CD8-positive, alpha-beta memory T cell (primary cell): ENCODE data around the gene MYO1D. TPM values are rescaled to one million over a fixed set of nuclear protein-coding genes. Genes with fewer than 3 reads are reported as not detected.
A peak's percentile ranks its signal among the peaks of the same experiment; 100 is the strongest.

ENCODE experiments used
- CTCF ChIA-PET: fragments of 350-600 bp; sonication (Branson Sonifier 250); formaldehyde crosslinking; loops from one replicate; lab custom pipeline; 2021; ENCODE audit warnings: antibody characterized with exemption; lab: Charles Lee
- POLR2A ChIA-PET: fragments of 350-600 bp; sonication (Branson Sonifier 250); formaldehyde crosslinking; loops from one replicate; lab custom pipeline; 2021; ENCODE audit warnings: antibody characterized with exemption; lab: Charles Lee
- DNase-seq, 5 donors: peaks; one replicate each; pipeline versions ENCODE4 v3.0.0 to v3.0.0-alpha.2; 2020 to 2022; ENCODE audit warnings: mixed read lengths in 1 of 5
- H3K27ac ChIP-seq: one replicate; pipeline ENCODE4 v1.7.0; 2013; ENCODE audit warnings: low read depth, mild to moderate bottlenecking, low read length, moderate library complexity
- H3K27me3 ChIP-seq: 2 replicates; pipeline ENCODE4 v1.7.0; 2013; ENCODE audit warnings: low read length, mild to moderate bottlenecking; ENCODE audit not compliant: insufficient read depth, poor library complexity, severe bottlenecking
- H3K36me3 ChIP-seq: 2 replicates; pipeline ENCODE4 v1.7.0; 2013; ENCODE audit warnings: mild to moderate bottlenecking, low read length, moderate library complexity; ENCODE audit not compliant: insufficient read depth
- H3K4me1 ChIP-seq: 2 replicates; pipeline ENCODE4 v1.7.0; 2013; ENCODE audit warnings: mild to moderate bottlenecking, low read length, moderate library complexity; ENCODE audit not compliant: insufficient read depth
- H3K4me3 ChIP-seq: 2 replicates; pipeline ENCODE4 v1.7.0; 2013; ENCODE audit warnings: mild to moderate bottlenecking, low read length
- H3K9me3 ChIP-seq: 2 replicates; pipeline ENCODE4 v1.7.0; 2013; ENCODE audit warnings: mild to moderate bottlenecking, low read length
- H3K27ac Mint-ChIP-seq, 8 donors: one replicate each; pipeline ENCODE4 v1.8.0; 2020 to 2021; ENCODE audit warnings: mixed read lengths in 8 of 8, mild to moderate bottlenecking in 6 of 8, inconsistent platforms in 3 of 8, moderate library complexity in 3 of 8
- H3K27me3 Mint-ChIP-seq, 2 donors: one replicate each; pipeline ENCODE4 v1.8.0; 2020 to 2021; ENCODE audit warnings: mixed read lengths in 2 of 2, mild to moderate bottlenecking in 1 of 2, moderate library complexity in 1 of 2
- H3K36me3 Mint-ChIP-seq, 3 donors: one replicate each; pipeline ENCODE4 v1.8.0; 2020 to 2021; ENCODE audit warnings: mixed read lengths in 3 of 3, inconsistent platforms in 1 of 3, mild to moderate bottlenecking in 1 of 3
- H3K4me1 Mint-ChIP-seq, 3 donors: one replicate each; pipeline ENCODE4 v1.8.0; 2020 to 2021; ENCODE audit warnings: mixed read lengths in 3 of 3, inconsistent platforms in 1 of 3, mild to moderate bottlenecking in 1 of 3
- H3K4me3 Mint-ChIP-seq, 7 donors: one replicate each; pipeline ENCODE4 v1.8.0; 2020 to 2021; ENCODE audit warnings: mixed read lengths in 7 of 7, mild to moderate bottlenecking in 6 of 7, moderate library complexity in 4 of 7, inconsistent platforms in 2 of 7
- H3K9me3 Mint-ChIP-seq, 5 donors: one replicate each; pipeline ENCODE4 v1.8.0; 2020 to 2022; ENCODE audit warnings: mixed read lengths in 5 of 5, mild to moderate bottlenecking in 3 of 5, moderate library complexity in 2 of 5, inconsistent platforms in 1 of 5
- polyA plus RNA-seq: library from polyadenylated mRNA; unstranded; fragments of 300-500 nt; fragmentation: Illumina TruSeq; gene quantifications from one replicate; pipeline ENCODE4 v1.2.3, GENCODE V29; 2021
- total RNA-seq, 2 experiments: library from RNA; stranded (reverse); gene quantifications; one replicate each; pipeline ENCODE4 v1.2.3, GENCODE V29; 2021

The MYO1D gene
- total and polyA plus RNA-seq, 3 experiments from 2014 or later, result 9.0 to 15.8 (median 11.5) TPM

GRCh38 chr17:32486701-32487472, 390.0 kb downstream of the MYO1D start, which contains the start of gene CDK5R1:
TSS of gene CDK5R1 (plus strand) at chr17:32486993. CDS start at chr17:32487621, 628 bp downstream.
- Histone ChIP-seq H3K36me3 (no peaks in the 10 kb centered on the region), H3K9me3 (no peaks in the 10 kb centered on the region), H3K27me3 (no peaks in the 10 kb centered on the region), H3K4me3 (peak within 1 kb of the TSS; percentile 79), H3K4me1 (peaks cover 47% of the 10 kb centered on the region), H3K27ac (peak within 1 kb of the TSS; percentile 24)
- Mint-ChIP-seq H3K36me3 (peaks cover 0 to 32% (median 0%) of the 10 kb centered on the region in 3 donors), H3K9me3 (no peaks in the 10 kb centered on the region), H3K27me3 (peaks cover 0 to 3% of the 10 kb centered on the region in 2 donors), H3K27ac (peak within 1 kb of the TSS; percentile 50 to 92 (median 80)), H3K4me3 (peak within 1 kb of the TSS; percentile 87 to 94 (median 92)), H3K4me1 (peaks cover 40 to 48% (median 45%) of the 10 kb centered on the region in 3 donors)
- ChIA-PET POLR2A (interaction anchor here (0.9 to 1.6 kb wide), 7 partner anchors 18 to 389 kb away, joined by 3 to 23 read pairs (median 3); no protein-coding TSS in a partner anchor), CTCF (interaction anchor here (0.9 to 6.7 kb wide), 6 partner anchors 10 to 390 kb away, joined by 3 to 44 read pairs (median 4); partner anchors contain the start of gene MYO1D)
- DNase-seq, result peak; percentile 66 to 79 (median 76)

GRCh38 chr17:32486111-32486700, 390.7 kb downstream of the MYO1D start:
- H3K9me3 ChIP-seq, result no peaks in the 10 kb centered on the region
- no peaks in the 10 kb centered on the region for H3K27me3 ChIP-seq
- H3K4me3 ChIP-seq, result no peak overlapping the region
- H3K36me3 ChIP-seq, result peaks cover 5% of the 10 kb centered on the region
- ChIA-PET POLR2A (interaction anchor here (0.9 to 1.6 kb wide), 3 partner anchors 23 to 34 kb away, joined by 3 to 23 read pairs (median 3); no protein-coding TSS in a partner anchor), CTCF (interaction anchor here (0.9 to 6.7 kb wide), 5 partner anchors 10 to 391 kb away, joined by 3 to 44 read pairs (median 4); partner anchors contain the start of gene MYO1D)
- peak overlapping the region in 5 of 8 donors; percentile 42 to 92 (median 66) for H3K27ac Mint-ChIP-seq
- peaks cover 0 to 39% (median 2%) of the 10 kb centered on the region in 3 donors for H3K36me3 Mint-ChIP-seq
- no peak overlapping the region for H3K27ac ChIP-seq
- peaks cover 0 to 3% of the 10 kb centered on the region in 2 donors for H3K27me3 Mint-ChIP-seq
- DNase-seq, result peak; percentile 61 to 75 (median 71)
- peaks cover 35 to 41% (median 38%) of the 10 kb centered on the region in 3 donors for H3K4me1 Mint-ChIP-seq
- no peaks in the 10 kb centered on the region for H3K9me3 Mint-ChIP-seq
- peaks cover 40% of the 10 kb centered on the region for H3K4me1 ChIP-seq
- H3K4me3 Mint-ChIP-seq, result peak overlapping the region; percentile 75 to 86 (median 82)

GRCh38 chr17:32485261-32486110, 391.4 kb downstream of the MYO1D start:
- POLR2A ChIA-PET, result interaction anchor here (1.8 kb wide), 1 partner anchor 41 kb away, joined by 8 read pairs; the partner anchor contains the start of gene PSMD11
- H3K4me1 ChIP-seq, result peaks cover 35% of the 10 kb centered on the region
- no peak for DNase-seq
- CTCF ChIA-PET, result interaction anchor here (1.2 to 6.7 kb wide), 5 partner anchors 22 to 271 kb away, joined by 3 to 44 read pairs (median 4); no protein-coding TSS in a partner anchor
- peaks cover 29 to 34% (median 31%) of the 10 kb centered on the region in 3 donors for H3K4me1 Mint-ChIP-seq
- peak overlapping the region; percentile 75 to 86 (median 82) for H3K4me3 Mint-ChIP-seq
- H3K36me3 ChIP-seq, result peaks cover 6% of the 10 kb centered on the region
- H3K9me3 Mint-ChIP-seq, result no peaks in the 10 kb centered on the region
- H3K4me3 ChIP-seq, result no peak overlapping the region
- H3K27me3 ChIP-seq, result no peaks in the 10 kb centered on the region
- no peaks in the 10 kb centered on the region for H3K9me3 ChIP-seq
- H3K27me3 Mint-ChIP-seq, result peaks cover 0 to 3% of the 10 kb centered on the region in 2 donors
- no peak overlapping the region for H3K27ac ChIP-seq
- peak overlapping the region; percentile 31 to 92 (median 64) for H3K27ac Mint-ChIP-seq
- peaks cover 0 to 45% (median 4%) of the 10 kb centered on the region in 3 donors for H3K36me3 Mint-ChIP-seq

GRCh38 chr17:32484628-32485027, 392.3 kb downstream of the MYO1D start:
- peak overlapping the region in 3 of 8 donors; percentile 17 to 58 (median 46) for H3K27ac Mint-ChIP-seq
- POLR2A ChIA-PET, result interaction anchor here (1.8 kb wide), 1 partner anchor 41 kb away, joined by 8 read pairs; the partner anchor contains the start of gene PSMD11
- no peak for DNase-seq

GRCh38 chr17:32484041-32484461, 392.9 kb downstream of the MYO1D start:
- ChIA-PET POLR2A (interaction anchor here (1.8 kb wide), 1 partner anchor 40 kb away, joined by 8 read pairs; the partner anchor contains the start of gene PSMD11), CTCF (interaction anchor here (0.7 to 6.7 kb wide), 27 partner anchors 8 to 393 kb away, joined by 3 to 44 read pairs (median 4); partner anchors contain the start of genes MYO1D and PSMD11)
- H3K9me3 Mint-ChIP-seq, result no peaks in the 10 kb centered on the region
- peaks cover 0 to 49% (median 9%) of the 10 kb centered on the region in 3 donors for H3K36me3 Mint-ChIP-seq
- Histone ChIP-seq H3K27me3 (no peaks in the 10 kb centered on the region), H3K9me3 (no peaks in the 10 kb centered on the region), H3K4me3 (no peak overlapping the region), H3K27ac (no peak overlapping the region), H3K36me3 (peaks cover 17% of the 10 kb centered on the region), H3K4me1 (peaks cover 20% of the 10 kb centered on the region)
- H3K27me3 Mint-ChIP-seq, result peaks cover 0 to 3% of the 10 kb centered on the region in 2 donors
- H3K27ac Mint-ChIP-seq, result peak overlapping the region in 7 of 8 donors; percentile 0 to 93 (median 56)
- peaks cover 17 to 20% (median 17%) of the 10 kb centered on the region in 3 donors for H3K4me1 Mint-ChIP-seq
- no peak for DNase-seq
- peak overlapping the region in 6 of 7 donors; percentile 3 to 86 (median 56) for H3K4me3 Mint-ChIP-seq

More at GRCh38 chr17:32484628-32485027, 392.3 kb downstream of the MYO1D start:
- no peaks in the 10 kb centered on the region for H3K27me3 ChIP-seq
- H3K36me3 ChIP-seq, result peaks cover 12% of the 10 kb centered on the region
- H3K27ac ChIP-seq, result no peak overlapping the region
- Mint-ChIP-seq H3K27me3 (peaks cover 0 to 3% of the 10 kb centered on the region in 2 donors), H3K4me1 (peaks cover 22 to 26% (median 22%) of the 10 kb centered on the region in 3 donors), H3K9me3 (no peaks in the 10 kb centered on the region), H3K4me3 (peak overlapping the region in 4 of 7 donors; percentile 35 to 86 (median 44)), H3K36me3 (peaks cover 0 to 48% (median 4%) of the 10 kb centered on the region in 3 donors)
- H3K4me3 ChIP-seq, result no peak overlapping the region
- H3K9me3 ChIP-seq, result no peaks in the 10 kb centered on the region
- CTCF ChIA-PET, result interaction anchor here (0.9 to 6.7 kb wide), 15 partner anchors 8 to 393 kb away, joined by 3 to 44 read pairs (median 6); partner anchors contain the start of gene MYO1D
- H3K4me1 ChIP-seq, result peaks cover 26% of the 10 kb centered on the region

- ChIA-PET CTCF (interaction anchor here (0.6 to 6.7 kb wide), 31 partner anchors 8 to 394 kb away, joined by 3 to 44 read pairs (median 4); partner anchors contain the start of genes MYO1D and PSMD11), POLR2A (no interaction called here)
- Histone ChIP-seq H3K9me3 (no peaks in the 10 kb centered on the region), H3K36me3 (peaks cover 19% of the 10 kb centered on the region), H3K4me1 (peaks cover 15% of the 10 kb centered on the region), H3K27ac (no peak overlapping the region), H3K4me3 (no peak overlapping the region), H3K27me3 (no peaks in the 10 kb centered on the region)
- H3K4me1 Mint-ChIP-seq, result peaks cover 11 to 15% (median 13%) of the 10 kb centered on the region in 3 donors
- peaks cover 0 to 51% (median 11%) of the 10 kb centered on the region in 3 donors for H3K36me3 Mint-ChIP-seq
- peaks cover 0 to 3% of the 10 kb centered on the region in 2 donors for H3K27me3 Mint-ChIP-seq
- H3K4me3 Mint-ChIP-seq, result peak overlapping the region in 2 of 7 donors; percentile 7 to 49
- no peaks in the 10 kb centered on the region for H3K9me3 Mint-ChIP-seq
- DNase-seq, result peak in 3 of 5 donors; percentile 42 to 62 (median 60)
- peak overlapping the region; percentile 46 to 93 (median 78) for H3K27ac Mint-ChIP-seq
Measured at GRCh38 chr17:32483451-32484019, 393.4 kb downstream of the MYO1D start.
